Astrocyte of the cerebellum (primary cell): ENCODE data around the gene INTS6.

Experiments
- DNase-seq: peaks from one replicate; pipeline ENCODE4 v3.0.0-alpha.2; 2011; ENCODE audit warnings: low read depth
- H3K4me3 ChIP-seq: 2 replicates; pipeline ENCODE4 v1.5.1; 2011; ENCODE audit warnings: mild to moderate bottlenecking, low read depth, low read length, moderate library complexity
- in situ Hi-C: cut with HindIII; loops from 2 replicates; pipeline ENCODE4 v1.10.0; 2017; ENCODE audit warnings: low sequenced_read_pairs
- TF ChIP-seq, protein P1 (sequence below): IDR thresholded peaks from 2 replicates; pipeline ENCODE4 v1.5.1; 2012; ENCODE audit warnings: low read length, low read depth, moderate library complexity, mild to moderate bottlenecking; ENCODE audit errors: missing control alignments

Gene INTS6

GRCh38 chr13:51495316-51495715, 42.5 kb upstream of the INTS6 start:
- no peak overlapping the region for H3K4me3 ChIP-seq
- in situ Hi-C loops, result no loop called here
- TF ChIP-seq, protein P1, sequence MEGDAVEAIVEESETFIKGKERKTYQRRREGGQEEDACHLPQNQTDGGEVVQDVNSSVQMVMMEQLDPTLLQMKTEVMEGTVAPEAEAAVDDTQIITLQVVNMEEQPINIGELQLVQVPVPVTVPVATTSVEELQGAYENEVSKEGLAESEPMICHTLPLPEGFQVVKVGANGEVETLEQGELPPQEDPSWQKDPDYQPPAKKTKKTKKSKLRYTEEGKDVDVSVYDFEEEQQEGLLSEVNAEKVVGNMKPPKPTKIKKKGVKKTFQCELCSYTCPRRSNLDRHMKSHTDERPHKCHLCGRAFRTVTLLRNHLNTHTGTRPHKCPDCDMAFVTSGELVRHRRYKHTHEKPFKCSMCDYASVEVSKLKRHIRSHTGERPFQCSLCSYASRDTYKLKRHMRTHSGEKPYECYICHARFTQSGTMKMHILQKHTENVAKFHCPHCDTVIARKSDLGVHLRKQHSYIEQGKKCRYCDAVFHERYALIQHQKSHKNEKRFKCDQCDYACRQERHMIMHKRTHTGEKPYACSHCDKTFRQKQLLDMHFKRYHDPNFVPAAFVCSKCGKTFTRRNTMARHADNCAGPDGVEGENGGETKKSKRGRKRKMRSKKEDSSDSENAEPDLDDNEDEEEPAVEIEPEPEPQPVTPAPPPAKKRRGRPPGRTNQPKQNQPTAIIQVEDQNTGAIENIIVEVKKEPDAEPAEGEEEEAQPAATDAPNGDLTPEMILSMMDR, result no peak
- DNase-seq, result peak; percentile 24

- no peak for DNase-seq
- no peak overlapping the region for H3K4me3 ChIP-seq
- in situ Hi-C loops, result no loop called here
- TF ChIP-seq, protein P1, result no peak
These were observed 41.3 kb upstream of the INTS6 start for GRCh38 chr13:51494156-51494555.

- DNase-seq, result no peak
- H3K4me3 ChIP-seq, result no peak overlapping the region
- in situ Hi-C loops, result no loop called here
- TF ChIP-seq, protein P1, result no peak
These were observed 35.4 kb upstream of the INTS6 start for GRCh38 chr13:51488212-51488611.

- H3K4me3 ChIP-seq, result no peak overlapping the region
- in situ Hi-C loops, result no loop called here
- TF ChIP-seq, protein P1, result no peak
- DNase-seq, result no peak
These were observed 28.8 kb upstream of the INTS6 start for GRCh38 chr13:51481656-51482055.

- in situ Hi-C loops, result no loop called here
- H3K4me3 ChIP-seq, result no peak overlapping the region
- DNase-seq, result no peak
- TF ChIP-seq, protein P1, result no peak
These were observed 26.3 kb upstream of the INTS6 start for GRCh38 chr13:51479199-51479523.

GRCh38 chr13:51478418-51479198, 25.8 kb upstream of the INTS6 start:
- no peak overlapping the region for H3K4me3 ChIP-seq
- TF ChIP-seq, protein P1, result no peak
- no peak for DNase-seq
- in situ Hi-C loops, result no loop called here
